GM12873 (cell line): ENCODE results near the gene ABHD17B.
A peak's percentile ranks its signal among the peaks of the same experiment; 100 is the strongest.

Experiments used
- TF ChIP-seq, protein P1 (sequence below): IDR thresholded peaks from 2 replicates; pipeline ENCODE4 v1.5.1; 2012; ENCODE audit warnings: low read depth, mild to moderate bottlenecking, moderate library complexity, low read length, control low read depth; ENCODE audit not compliant: insufficient read depth; ENCODE audit errors: missing control alignments

The ABHD17B gene

DNA sequence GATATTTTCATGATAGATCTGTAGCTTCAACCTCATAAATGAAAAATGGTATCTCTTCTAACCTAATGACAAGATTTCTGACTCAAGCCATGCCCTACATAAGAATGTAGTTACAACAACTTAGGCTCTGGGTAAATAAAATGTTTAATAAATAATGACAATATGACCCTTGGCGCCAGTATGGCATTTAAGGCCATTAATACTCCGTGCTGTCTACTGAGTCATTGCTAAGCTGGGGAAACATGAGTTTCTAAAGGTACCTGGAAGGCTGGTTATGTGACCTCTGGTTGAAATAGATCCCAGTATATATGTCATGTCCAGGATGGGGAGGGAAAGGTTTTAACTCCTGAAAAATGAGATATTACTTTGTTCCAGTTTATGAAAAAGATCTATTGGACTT, 84.7 kb downstream of the ABHD17B start:
- TF ChIP-seq, protein P1, sequence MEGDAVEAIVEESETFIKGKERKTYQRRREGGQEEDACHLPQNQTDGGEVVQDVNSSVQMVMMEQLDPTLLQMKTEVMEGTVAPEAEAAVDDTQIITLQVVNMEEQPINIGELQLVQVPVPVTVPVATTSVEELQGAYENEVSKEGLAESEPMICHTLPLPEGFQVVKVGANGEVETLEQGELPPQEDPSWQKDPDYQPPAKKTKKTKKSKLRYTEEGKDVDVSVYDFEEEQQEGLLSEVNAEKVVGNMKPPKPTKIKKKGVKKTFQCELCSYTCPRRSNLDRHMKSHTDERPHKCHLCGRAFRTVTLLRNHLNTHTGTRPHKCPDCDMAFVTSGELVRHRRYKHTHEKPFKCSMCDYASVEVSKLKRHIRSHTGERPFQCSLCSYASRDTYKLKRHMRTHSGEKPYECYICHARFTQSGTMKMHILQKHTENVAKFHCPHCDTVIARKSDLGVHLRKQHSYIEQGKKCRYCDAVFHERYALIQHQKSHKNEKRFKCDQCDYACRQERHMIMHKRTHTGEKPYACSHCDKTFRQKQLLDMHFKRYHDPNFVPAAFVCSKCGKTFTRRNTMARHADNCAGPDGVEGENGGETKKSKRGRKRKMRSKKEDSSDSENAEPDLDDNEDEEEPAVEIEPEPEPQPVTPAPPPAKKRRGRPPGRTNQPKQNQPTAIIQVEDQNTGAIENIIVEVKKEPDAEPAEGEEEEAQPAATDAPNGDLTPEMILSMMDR: no peak

DNA sequence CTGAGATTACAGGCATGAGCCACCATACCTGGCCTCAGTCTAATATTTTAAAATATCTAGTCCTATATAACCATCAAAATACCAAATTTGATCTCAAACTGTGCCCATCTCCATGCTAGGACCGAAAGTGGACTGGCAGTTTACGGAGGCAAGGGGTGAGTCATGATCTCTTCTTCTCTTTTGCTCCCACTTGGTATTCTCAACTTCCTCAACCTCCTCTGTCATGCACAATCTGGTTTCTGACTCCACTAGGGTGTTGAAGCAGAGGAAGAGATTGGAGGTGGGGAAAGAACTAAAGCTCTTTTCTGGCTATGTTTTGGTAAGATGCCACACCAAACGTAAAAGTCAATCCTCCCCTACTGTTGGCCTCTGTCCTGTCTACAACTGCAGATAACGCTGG, 86.7 kb downstream of the ABHD17B start:
- TF ChIP-seq, protein P1: no peak

DNA sequence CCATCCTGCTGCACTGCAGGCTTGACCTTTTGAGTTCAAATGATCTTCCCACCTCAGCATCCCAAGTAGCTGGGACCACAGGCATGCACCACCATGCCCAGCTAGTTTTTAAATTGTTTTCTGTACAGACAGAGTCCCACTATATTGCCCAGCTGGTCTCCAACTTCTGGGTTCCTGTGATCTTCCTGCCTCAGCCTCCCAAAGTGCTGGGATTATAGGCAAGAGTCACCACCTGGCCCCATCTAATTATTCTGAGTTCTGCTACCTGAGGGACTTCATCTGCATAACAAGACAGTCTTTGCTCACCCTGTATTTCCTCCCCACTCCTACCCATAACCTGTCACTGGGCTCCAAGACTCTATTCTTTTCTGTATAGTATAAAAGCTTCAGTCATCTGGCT, 88.1 kb downstream of the ABHD17B start:
- TF ChIP-seq, protein P1: no peak

DNA sequence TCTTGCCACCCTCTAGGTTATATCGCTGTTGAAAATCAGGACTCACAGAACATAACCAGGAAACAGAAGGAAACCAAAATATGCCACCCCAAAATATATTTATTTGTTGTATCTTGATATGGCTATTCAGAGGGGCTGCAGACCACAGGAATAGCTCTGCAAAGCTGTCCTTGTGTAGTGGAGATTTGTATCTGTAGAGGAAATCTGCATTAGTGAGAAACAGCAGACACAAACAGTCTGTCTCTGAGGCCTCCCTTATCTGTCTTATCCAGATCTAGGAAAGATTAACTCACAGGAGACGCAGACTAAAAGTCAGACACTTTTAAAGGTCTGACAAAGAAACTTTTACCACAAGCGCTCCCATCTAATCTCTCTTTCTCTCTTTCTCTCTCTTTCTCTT, 88.5 kb downstream of the ABHD17B start:
- TF ChIP-seq, protein P1: no peak

DNA sequence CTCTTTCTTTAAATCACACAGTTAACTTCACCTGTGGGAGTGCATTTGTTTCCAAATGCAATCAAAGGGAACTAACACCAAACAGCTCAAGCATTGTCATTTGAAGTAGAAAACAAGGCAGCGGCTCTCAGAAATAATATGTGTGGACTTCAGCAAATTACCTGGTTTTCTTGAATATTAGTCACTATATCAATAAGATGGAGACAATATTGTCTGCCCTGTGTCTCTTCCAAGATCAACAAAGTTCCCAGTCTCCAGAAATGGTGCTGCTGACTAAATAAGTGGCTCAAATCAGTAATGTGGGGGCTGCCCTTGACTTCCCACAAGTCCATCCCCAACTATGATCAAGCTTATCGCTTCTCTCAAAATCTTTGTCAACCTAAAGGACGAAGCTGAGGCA, 89.6 kb downstream of the ABHD17B start:
- TF ChIP-seq, protein P1: no peak

DNA sequence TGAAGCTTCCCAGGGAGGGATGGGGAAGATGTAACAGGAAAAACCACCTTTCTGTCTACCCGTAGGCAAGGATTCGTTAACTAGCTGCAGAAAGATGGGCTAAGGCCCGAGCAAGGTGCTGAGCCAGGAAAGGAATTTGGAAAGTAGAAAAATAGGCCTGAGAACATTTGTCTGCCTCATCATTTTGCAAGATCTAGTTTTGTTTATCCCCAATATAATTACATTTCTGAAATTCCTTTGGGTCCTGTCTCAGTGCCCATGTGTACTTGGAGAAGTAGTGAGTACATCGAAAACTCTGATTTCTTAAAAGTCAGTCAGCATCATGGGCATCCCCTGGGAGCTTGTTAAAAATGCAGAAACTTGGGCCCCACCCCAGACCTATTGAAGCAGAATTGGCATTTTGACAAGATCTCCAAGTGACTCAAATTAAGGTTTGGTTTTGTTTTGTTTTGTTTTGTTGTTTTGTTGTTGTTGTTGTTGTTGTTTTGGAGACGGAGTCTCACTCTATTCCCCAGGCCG, 90.5 kb downstream of the ABHD17B start:
- TF ChIP-seq, protein P1: no peak

DNA sequence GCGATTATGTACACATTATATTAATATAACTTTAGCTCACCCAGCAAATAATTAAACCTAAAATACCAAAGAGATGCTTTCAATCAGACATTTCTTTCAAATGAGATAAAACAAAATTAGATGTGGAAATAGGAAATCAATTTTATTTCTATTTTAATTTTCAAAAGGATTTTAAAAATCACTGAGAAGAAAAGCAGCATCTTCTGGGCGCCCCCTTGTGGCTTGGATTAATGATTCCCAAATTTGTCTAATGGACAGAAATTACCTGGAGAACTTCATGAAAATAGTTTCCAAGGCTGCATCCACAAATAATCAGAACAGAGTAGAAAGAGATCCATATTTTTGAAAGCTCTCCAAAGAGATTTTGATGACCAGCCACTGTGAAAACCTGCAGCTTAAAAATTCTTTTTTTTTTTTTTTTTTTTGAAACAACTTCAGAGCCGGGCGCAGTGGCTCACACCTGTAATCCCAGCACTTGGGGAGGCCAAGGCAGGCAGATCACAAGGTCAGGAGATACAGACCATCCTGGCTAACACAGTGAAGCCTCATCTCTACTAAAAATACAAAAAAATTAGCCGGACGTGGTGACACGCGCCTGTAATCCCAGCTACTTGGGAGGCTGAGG, 91.8 kb downstream of the ABHD17B start:
- TF ChIP-seq, protein P1: peak; percentile 58
